ENCODE results near the gene VTCN1. TPM values are rescaled to one million over a fixed set of nuclear protein-coding genes. Genes with fewer than 3 reads are reported as not detected.
"Not testable (repeated sequence)": the region's sequence is repeated elsewhere in the genome, so short reads cannot be mapped to it uniquely, and the experiment has no call there.

Gene VTCN1, protein sequence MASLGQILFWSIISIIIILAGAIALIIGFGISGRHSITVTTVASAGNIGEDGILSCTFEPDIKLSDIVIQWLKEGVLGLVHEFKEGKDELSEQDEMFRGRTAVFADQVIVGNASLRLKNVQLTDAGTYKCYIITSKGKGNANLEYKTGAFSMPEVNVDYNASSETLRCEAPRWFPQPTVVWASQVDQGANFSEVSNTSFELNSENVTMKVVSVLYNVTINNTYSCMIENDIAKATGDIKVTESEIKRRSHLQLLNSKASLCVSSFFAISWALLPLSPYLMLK
- total RNA-seq: not detected
- not detected for polyA plus RNA-seq
- 0 reads per million in 6 experiments for total RNA-seq

DNA sequence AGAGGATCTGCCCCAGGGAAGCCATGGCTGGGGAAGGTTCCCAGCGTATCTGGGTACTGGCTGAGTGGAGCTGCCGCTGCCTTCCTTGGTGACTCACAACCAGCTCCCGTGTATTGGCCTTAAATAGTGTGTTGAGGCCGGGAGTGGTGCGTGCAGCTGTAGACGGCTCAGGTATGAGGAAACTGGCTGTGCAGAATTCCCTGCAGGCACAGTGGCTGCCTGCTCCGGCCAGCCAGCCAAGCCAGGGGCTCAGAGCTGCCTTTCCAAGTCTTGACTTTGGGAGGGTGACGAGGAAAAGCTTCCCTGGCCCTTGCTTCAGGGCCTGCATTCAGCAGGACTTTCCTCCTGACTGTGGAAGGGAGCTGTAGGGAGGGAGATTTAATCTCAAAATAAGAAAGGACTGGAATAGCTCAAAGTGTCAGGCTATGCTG lies at the start of gene VTCN1:
VTCN1 (minus strand) TSS at position 97 of the 431 bp plus-strand sequence; CDS start at position 25, 72 bp downstream.
- Mint-ChIP-seq H3K36me3 (no peaks in the 10 kb centered on the region), H3K27me3 (peaks cover 6 to 18% (median 14%) of the 10 kb centered on the region in 5 donors), H3K9me3 (no peaks in the 10 kb centered on the region), H3K4me1 (no peaks in the 10 kb centered on the region), H3K4me3 (no peak within 1 kb of the TSS), H3K27ac (no peak within 1 kb of the TSS)
- ATAC-seq: no peak
- DNase-seq: no peak
- POLR2A ChIA-PET: no interaction called here

DNA sequence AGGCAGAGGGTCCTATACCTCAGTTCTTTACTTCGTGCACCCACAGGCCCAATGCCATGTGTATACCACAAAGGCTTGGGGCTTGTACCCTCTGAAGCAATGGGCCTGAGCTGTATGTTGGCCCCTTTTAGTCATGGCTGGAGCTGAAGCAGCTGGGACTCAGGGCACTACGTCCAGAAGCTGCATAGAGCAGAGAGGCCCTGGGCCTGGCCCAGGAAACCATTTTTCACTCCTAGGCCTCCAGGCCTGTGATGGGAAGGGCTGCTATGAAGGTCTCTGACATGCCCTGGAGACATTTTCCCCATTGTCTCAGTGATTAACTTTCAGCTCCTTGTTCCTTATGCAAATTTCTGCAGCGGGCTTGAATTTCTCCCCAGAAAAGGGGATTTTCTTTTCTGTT lies 48.1 kb upstream of the VTCN1 start:
- POLR2A ChIA-PET: no interaction called here
- no peak for ATAC-seq
- no peaks in the 10 kb centered on the region for H3K4me1 Mint-ChIP-seq

DNA sequence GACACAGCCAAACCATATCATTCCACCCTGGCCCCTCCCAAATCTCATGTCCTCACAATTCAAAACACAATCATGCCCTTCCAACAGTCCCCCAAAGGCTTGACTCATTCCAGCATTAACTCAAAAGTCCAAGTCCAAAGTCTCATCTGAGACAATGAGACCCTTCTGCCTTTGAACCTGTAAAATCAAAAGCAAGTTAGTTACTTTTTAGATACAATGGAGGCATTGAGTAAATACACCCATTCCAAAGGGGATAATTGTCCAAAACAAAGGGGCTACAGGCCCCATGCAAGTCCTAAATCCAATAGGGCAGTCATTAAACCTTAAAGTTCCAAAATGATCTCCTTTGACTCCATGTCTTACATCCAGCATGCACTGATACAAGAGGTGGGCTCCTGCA lies 47.3 kb upstream of the VTCN1 start:
- DNase-seq, POLR2A ChIA-PET, H3K36me3 Mint-ChIP-seq, H3K4me1 Mint-ChIP-seq, ATAC-seq, H3K4me3 Mint-ChIP-seq, H3K27ac Mint-ChIP-seq: not testable (repeated sequence)
- peaks cover 0 to 19% (median 6%) of the 10 kb centered on the region in 9 donors for H3K9me3 Mint-ChIP-seq
- H3K27me3 Mint-ChIP-seq: peaks cover 0 to 17% (median 5%) of the 10 kb centered on the region in 5 donors

More for the DNA sequence above, 48.1 kb upstream of the VTCN1 start:
- H3K27me3 Mint-ChIP-seq: peaks cover 0 to 17% (median 6%) of the 10 kb centered on the region in 5 donors
- H3K9me3 Mint-ChIP-seq: peaks cover 0 to 19% (median 6%) of the 10 kb centered on the region in 9 donors
- peaks cover 0 to 10% (median 3%) of the 10 kb centered on the region in 3 donors for H3K36me3 Mint-ChIP-seq
- no peak overlapping the region for H3K27ac Mint-ChIP-seq
- H3K4me3 Mint-ChIP-seq: no peak overlapping the region
- DNase-seq: no peak

DNA sequence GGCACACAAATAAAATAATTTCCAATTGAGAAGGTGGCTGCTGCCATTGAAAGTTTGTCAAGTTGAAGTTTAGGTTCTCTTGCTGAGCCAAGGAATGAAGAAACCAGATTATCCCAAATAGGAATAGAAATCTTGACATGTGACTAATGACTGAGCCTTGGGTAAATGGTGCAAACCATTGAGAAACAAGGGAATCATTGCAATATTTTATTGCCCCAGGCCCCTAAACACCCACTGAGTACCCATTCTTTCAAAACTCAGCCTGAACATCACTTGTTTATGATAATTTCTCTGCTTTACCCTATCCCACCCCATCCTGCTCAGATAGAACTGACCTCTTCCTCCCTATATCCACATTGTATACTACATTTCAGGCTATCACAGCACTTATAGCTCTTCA lies 46.6 kb upstream of the VTCN1 start:
- Mint-ChIP-seq H3K4me3 (no peak overlapping the region), H3K4me1 (no peaks in the 10 kb centered on the region), H3K27ac (no peak overlapping the region), H3K9me3 (peaks cover 0 to 19% (median 6%) of the 10 kb centered on the region in 9 donors), H3K36me3 (peaks cover 0 to 13% (median 3%) of the 10 kb centered on the region in 3 donors), H3K27me3 (peaks cover 3 to 17% (median 4%) of the 10 kb centered on the region in 5 donors)
- ATAC-seq (no peak), DNase-seq (no peak)
- POLR2A ChIA-PET: no interaction called here

DNA sequence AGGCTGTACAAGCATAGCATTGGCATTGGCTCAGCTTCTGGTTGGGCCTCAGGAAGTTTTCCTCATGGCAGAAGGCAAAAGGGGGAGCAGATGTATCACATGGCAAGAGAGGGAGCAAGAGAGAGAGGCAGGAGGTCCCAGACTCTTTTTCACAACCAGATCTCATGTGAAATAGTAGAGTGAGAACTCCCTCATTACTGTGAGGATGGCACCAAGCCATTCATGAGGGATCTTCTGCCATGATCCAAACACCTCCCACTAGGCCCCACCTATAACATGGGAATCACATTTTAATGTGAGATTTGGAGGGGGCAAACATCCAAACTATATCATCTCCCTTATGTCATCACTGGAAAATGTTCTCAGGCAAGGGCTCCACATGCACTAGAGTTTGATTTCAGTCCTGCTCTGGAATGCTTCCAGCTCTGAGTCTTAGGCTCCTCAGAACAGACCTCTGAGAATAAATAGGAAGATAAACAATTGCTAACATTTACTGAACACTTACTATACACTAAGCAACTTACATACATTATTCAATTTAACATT lies 39.4 kb upstream of the VTCN1 start:
- Mint-ChIP-seq H3K27me3 (peaks cover 1 to 12% (median 9%) of the 10 kb centered on the region in 5 donors), H3K9me3 (no peaks in the 10 kb centered on the region), H3K4me3 (no peak overlapping the region), H3K27ac (no peak overlapping the region), H3K4me1 (no peaks in the 10 kb centered on the region), H3K36me3 (peaks cover 0 to 4% (median 0%) of the 10 kb centered on the region in 3 donors)
- DNase-seq: no peak
- POLR2A ChIA-PET: no interaction called here
- ATAC-seq: no peak

DNA sequence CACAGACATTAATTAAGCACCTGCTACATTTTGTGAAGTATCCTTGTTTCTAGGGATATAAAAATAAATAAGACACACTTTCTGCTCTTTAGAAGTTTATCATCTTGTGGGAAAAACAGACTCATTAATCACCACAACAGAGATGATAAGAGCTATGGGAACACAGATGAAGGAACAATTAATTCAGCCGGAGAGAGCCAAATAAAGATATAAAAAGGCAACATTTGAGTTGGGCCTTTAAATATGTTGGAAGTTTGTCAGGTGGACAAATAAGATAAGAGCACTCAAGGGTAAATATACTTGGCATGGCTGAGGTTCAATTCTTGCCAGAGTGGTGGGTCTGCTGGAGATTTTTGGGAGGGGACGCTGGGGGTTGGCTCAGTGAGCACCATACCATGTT lies 34.2 kb upstream of the VTCN1 start:
- H3K9me3 Mint-ChIP-seq: no peaks in the 10 kb centered on the region
- no peaks in the 10 kb centered on the region for H3K4me1 Mint-ChIP-seq
- POLR2A ChIA-PET: no interaction called here
- H3K27me3 Mint-ChIP-seq: peaks cover 6 to 34% (median 25%) of the 10 kb centered on the region in 5 donors
- no peaks in the 10 kb centered on the region for H3K36me3 Mint-ChIP-seq
- ATAC-seq (no peak), DNase-seq (no peak)
- no peak overlapping the region for H3K27ac Mint-ChIP-seq
- H3K4me3 Mint-ChIP-seq: no peak overlapping the region

DNA sequence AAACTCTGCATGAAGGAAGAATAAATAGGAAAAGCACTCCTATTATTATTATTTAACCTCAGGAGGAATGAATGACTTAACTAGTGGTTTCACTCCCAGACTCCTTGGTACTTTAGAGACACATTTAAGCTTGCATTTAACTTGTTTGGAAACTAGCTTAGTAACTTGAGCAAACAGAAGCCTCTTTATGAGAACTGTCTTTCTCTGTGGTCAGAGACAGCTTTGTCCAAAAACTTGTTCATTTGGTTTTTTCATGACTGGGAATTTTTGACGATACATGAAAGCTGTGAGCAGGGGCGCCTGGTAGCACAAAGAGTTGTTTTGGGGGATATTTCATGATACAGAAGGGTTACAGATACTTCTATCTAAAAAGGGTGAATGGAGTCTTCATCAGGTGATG lies 33.6 kb upstream of the VTCN1 start:
- Mint-ChIP-seq H3K4me3 (no peak overlapping the region), H3K27me3 (peaks cover 6 to 34% (median 25%) of the 10 kb centered on the region in 5 donors), H3K36me3 (no peaks in the 10 kb centered on the region), H3K9me3 (no peaks in the 10 kb centered on the region), H3K27ac (no peak overlapping the region), H3K4me1 (no peaks in the 10 kb centered on the region)
- POLR2A ChIA-PET: no interaction called here
- DNase-seq: no peak
- no peak for ATAC-seq

DNA sequence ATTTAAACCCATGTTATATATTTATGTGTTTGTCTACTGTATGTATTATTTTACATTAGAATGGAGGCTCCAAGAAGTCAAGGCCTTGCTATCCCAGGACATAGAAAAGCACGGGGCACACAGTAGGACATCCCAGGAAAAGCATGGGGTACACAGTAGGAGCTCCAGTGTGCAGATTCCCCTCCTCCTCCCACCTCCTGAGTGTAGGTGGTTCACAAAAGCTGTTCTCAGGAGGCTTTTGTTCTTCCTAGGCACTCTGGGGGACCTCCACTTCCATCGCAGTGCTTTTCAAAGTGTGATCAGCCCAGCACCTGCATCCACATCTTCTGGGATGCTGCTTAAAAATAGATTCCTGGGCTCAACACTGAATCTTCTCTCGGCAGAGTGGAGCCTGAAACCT lies 30.8 kb upstream of the VTCN1 start:
- Mint-ChIP-seq H3K27me3 (peaks cover 7 to 39% (median 30%) of the 10 kb centered on the region in 5 donors), H3K27ac (no peak overlapping the region), H3K36me3 (no peaks in the 10 kb centered on the region), H3K9me3 (no peaks in the 10 kb centered on the region), H3K4me3 (no peak overlapping the region), H3K4me1 (no peaks in the 10 kb centered on the region)
- DNase-seq (no peak), ATAC-seq (no peak)
- POLR2A ChIA-PET: no interaction called here

DNA sequence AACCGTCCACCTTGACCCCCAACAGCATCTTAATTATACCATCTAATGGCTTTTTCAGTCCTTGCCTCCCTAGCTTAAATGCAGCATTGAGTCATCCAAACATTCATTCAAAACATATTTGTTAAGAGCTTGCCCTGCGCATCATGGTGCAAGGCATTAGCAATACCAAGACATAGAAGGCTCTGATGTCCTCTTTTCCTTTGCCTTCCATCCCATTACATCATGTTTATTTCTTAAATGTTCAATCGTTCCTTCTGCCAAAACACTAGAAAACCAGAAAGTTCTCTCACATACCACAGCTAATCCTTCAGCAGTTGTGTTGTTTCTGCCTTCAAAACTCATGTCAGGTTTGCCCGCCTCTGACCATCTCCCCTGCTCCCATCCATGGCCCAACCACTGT lies 29.8 kb upstream of the VTCN1 start:
- no peak for DNase-seq
- no peak overlapping the region for H3K4me3 Mint-ChIP-seq
- no peaks in the 10 kb centered on the region for H3K36me3 Mint-ChIP-seq
- POLR2A ChIA-PET: no interaction called here
- H3K27ac Mint-ChIP-seq: no peak overlapping the region
- no peaks in the 10 kb centered on the region for H3K4me1 Mint-ChIP-seq
- peaks cover 6 to 33% (median 24%) of the 10 kb centered on the region in 5 donors for H3K27me3 Mint-ChIP-seq
- H3K9me3 Mint-ChIP-seq: no peaks in the 10 kb centered on the region
- no peak for ATAC-seq

DNA sequence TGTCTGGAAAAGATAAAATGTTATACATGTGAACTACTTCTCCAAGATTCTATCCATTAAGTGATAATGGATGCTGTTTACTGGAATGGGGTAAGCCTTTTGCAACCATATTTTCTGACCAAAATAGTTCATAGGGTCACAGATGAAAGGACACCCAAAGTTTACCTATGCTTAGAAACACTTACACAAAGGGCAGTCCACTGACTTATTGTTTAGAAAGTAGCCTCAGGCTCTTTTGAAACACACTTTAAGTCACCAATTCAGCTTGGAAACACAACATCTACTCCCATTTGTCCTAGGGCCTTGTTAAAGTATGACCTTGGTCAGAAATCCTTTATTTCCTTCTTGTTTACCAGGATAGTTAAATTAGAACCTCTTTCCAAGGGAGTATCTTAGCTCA lies 28.7 kb upstream of the VTCN1 start:
- Mint-ChIP-seq H3K36me3 (no peaks in the 10 kb centered on the region), H3K4me3 (no peak overlapping the region), H3K9me3 (no peaks in the 10 kb centered on the region), H3K4me1 (no peaks in the 10 kb centered on the region), H3K27me3 (peaks cover 6 to 31% (median 15%) of the 10 kb centered on the region in 5 donors), H3K27ac (no peak overlapping the region)
- DNase-seq (no peak), ATAC-seq (no peak)
- POLR2A ChIA-PET: no interaction called here

DNA sequence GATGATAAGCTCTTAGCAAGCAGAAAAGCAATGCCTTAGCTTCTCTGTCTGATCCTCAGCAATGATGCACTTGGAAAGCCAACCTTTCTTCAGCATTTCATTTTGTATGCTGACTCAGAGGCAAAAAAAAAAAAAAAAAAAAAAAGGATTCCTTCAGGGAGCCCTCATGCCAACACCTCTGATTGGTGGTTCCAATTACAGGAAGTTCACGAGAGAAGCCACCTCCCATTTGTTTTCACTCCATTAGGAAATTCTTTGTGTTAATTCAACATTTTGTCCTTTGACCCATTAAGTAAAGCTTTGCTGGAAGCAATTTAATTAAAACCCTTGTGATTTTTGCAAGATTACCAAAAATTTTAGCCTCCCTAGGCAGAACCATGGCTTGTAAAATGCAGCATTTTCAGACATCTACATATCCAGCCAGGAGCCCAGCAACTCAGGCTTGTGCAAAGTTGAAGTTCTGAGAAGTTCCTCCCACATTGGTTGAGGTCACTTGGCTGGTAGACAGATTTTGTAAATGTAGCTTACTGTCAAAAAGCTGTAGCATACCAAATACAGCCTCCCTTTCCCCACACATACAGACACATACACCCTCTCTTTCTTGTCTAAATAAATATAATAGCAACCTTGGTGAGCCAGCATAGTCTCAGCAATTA lies 27.1 kb upstream of the VTCN1 start:
- DNase-seq (no peak), ATAC-seq (no peak)
- H3K36me3 Mint-ChIP-seq: no peaks in the 10 kb centered on the region
- POLR2A ChIA-PET: no interaction called here
- no peak overlapping the region for H3K4me3 Mint-ChIP-seq
- peaks cover 6 to 36% (median 15%) of the 10 kb centered on the region in 5 donors for H3K27me3 Mint-ChIP-seq
- no peaks in the 10 kb centered on the region for H3K9me3 Mint-ChIP-seq
- H3K4me1 Mint-ChIP-seq: no peaks in the 10 kb centered on the region
- H3K27ac Mint-ChIP-seq: no peak overlapping the region

DNA sequence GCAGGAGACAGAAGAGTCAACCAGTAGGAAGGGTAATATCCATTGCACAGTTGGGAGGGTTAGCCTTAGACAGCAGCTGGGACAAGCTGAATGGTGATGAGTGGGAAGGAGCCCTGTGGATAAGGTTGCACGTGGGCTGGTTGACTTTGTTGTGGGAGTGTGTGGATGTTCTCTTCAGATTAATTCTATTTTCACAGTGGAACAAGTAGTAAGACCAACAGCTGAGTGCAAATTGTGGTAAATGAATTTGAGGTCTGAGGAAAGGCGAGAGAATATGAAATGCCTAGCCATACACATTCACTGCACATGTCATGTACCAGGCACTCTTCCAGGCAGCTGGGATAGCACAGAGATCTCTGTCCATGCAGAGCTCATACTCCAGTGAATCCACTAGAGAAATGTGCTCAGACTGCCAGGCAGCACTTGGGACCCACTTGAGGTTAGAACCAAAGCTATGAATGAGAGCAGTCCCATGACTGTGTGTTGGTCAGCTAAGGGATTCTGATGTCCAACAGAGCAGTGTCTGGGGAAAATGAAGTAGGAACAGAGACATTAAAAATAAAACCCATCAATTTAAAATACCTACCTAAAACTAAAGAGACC lies 25.2 kb upstream of the VTCN1 start:
- no peak overlapping the region for H3K27ac Mint-ChIP-seq
- no peaks in the 10 kb centered on the region for H3K36me3 Mint-ChIP-seq
- DNase-seq (no peak), ATAC-seq (no peak)
- H3K27me3 Mint-ChIP-seq: peaks cover 0 to 29% (median 11%) of the 10 kb centered on the region in 5 donors
- POLR2A ChIA-PET: no interaction called here
- peaks cover 0 to 2% (median 0%) of the 10 kb centered on the region in 9 donors for H3K9me3 Mint-ChIP-seq
- H3K4me1 Mint-ChIP-seq: peaks cover 0 to 3% (median 0%) of the 10 kb centered on the region in 4 donors
- no peak overlapping the region for H3K4me3 Mint-ChIP-seq

DNA sequence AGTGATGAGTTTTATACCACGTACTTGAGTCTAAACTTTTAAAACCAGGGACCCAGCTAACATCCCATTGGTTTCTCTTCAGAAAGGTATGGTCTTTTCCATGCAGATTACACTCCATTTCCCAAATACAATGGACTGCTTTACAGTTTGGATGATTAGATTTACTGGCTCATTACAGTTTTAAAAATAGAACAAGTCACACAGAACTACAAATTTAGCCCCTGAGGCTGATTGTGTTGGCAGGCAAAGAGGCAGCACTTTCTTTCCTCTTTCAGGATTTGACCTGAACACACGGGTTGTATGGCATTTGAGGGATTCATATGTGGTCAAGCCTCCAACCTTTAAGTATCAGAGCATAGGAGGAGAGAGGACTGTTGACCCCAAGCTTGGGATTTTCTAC lies 21.8 kb upstream of the VTCN1 start:
- DNase-seq (no peak), ATAC-seq (no peak)
- Mint-ChIP-seq H3K4me3 (no peak overlapping the region), H3K9me3 (peaks cover 0 to 3% (median 0%) of the 10 kb centered on the region in 9 donors), H3K27me3 (peaks cover 0 to 16% (median 7%) of the 10 kb centered on the region in 5 donors), H3K27ac (no peak overlapping the region), H3K36me3 (no peaks in the 10 kb centered on the region), H3K4me1 (peaks cover 0 to 3% (median 0%) of the 10 kb centered on the region in 4 donors)
- POLR2A ChIA-PET: no interaction called here
